IMR-90 (cell line): Measurements from ENCODE around the gene GPR89A. TPM values are rescaled to one million over a fixed set of nuclear protein-coding genes. Genes with fewer than 3 reads are reported as not detected.
"Not testable (repeated sequence)": the region's sequence is repeated elsewhere in the genome, so short reads cannot be mapped to it uniquely, and the experiment has no call there.

Experiments
- ATAC-seq: fragments of 200-7000 bp; cut with Tn5 transposase; 2 replicates; pipeline ENCODE4 v1.9.1; 2020; ENCODE audit warnings: low read depth, mild to moderate bottlenecking, moderate library complexity
- BruUV-seq: library from RNA; stranded (reverse); fragments of 400-500 nt; replicated peaks from 2 replicates; lab custom pipeline; 2021; lab: Mats Ljungman, UMichigan
- CTCF ChIA-PET: fragments of 300-600 bp; formaldehyde crosslinking; extraction: SDS; loops from one replicate; lab custom pipeline; 2021; ENCODE audit warnings: antibody characterized with exemption; lab: Yijun Ruan, JAX
- POLR2A ChIA-PET: fragments of 300-600 bp; sonication (Branson Sonifier 250); formaldehyde crosslinking; loops from one replicate; lab custom pipeline; 2022; ENCODE audit warnings: antibody characterized with exemption; ENCODE audit not compliant: unreplicated experiment; lab: Charles Lee
- DNase-seq: peaks from one replicate; pipeline ENCODE4 v3.0.0; 2013
- H2AFZ ChIP-seq: replicated peaks from 2 replicates; pipeline ENCODE3; 2013; ENCODE audit warnings: low read length, mild to moderate bottlenecking; ENCODE audit not compliant: poor library complexity
- H2AK5ac ChIP-seq: 2 replicates; pipeline ENCODE4 v1.6.1; 2013; ENCODE audit warnings: low read depth, low read length, inconsistent platforms
- H2AK9ac ChIP-seq: replicated peaks from 2 replicates; pipeline ENCODE3; 2013; ENCODE audit warnings: mild to moderate bottlenecking, low read depth, low read length, moderate library complexity; ENCODE audit not compliant: poor library complexity
- H2BK120ac ChIP-seq: 2 replicates; pipeline ENCODE4 v1.6.1; 2013; ENCODE audit warnings: low read depth, low read length, inconsistent platforms
- H2BK15ac ChIP-seq: 3 replicates; pipeline ENCODE4 v1.6.1; 2013; ENCODE audit warnings: low read depth, low read length, inconsistent platforms
- H2BK20ac ChIP-seq: 2 replicates; pipeline ENCODE4 v1.6.1; 2013; ENCODE audit warnings: low read depth, mild to moderate bottlenecking, inconsistent platforms, low read length, moderate library complexity
- H2BK5ac ChIP-seq: 2 replicates; pipeline ENCODE4 v1.6.1; 2013; ENCODE audit warnings: mild to moderate bottlenecking, low read depth, low read length, inconsistent platforms; ENCODE audit not compliant: poor library complexity, severe bottlenecking
- H3K14ac ChIP-seq: replicated peaks from 2 replicates; pipeline ENCODE4 v1.6.1; 2013; ENCODE audit warnings: low read depth, low read length, inconsistent platforms
- H3K18ac ChIP-seq: 2 replicates; pipeline ENCODE4 v1.6.1; 2013; ENCODE audit warnings: low read depth, low read length, control low read depth
- H3K23ac ChIP-seq: 2 replicates; pipeline ENCODE4 v1.6.1; 2013; ENCODE audit warnings: low read depth, low read length, inconsistent platforms
- H3K27ac ChIP-seq: 2 replicates; pipeline ENCODE4 v1.5.1; 2013; ENCODE audit warnings: mild to moderate bottlenecking, control low read depth, low read length; ENCODE audit not compliant: insufficient read depth
- H3K27me3 ChIP-seq: 2 replicates; pipeline ENCODE4 v1.6.1; 2013; ENCODE audit warnings: low read length; ENCODE audit not compliant: control insufficient read depth, insufficient read depth
- H3K36me3 ChIP-seq: 2 replicates; pipeline ENCODE4 v1.6.1; 2013; ENCODE audit warnings: low read length, mixed read lengths; ENCODE audit not compliant: control insufficient read depth, insufficient read depth
- H3K4ac ChIP-seq: 2 replicates; pipeline ENCODE4 v1.6.1; 2013; ENCODE audit warnings: low read depth, low read length, inconsistent platforms
- H3K4me1 ChIP-seq: 2 replicates; pipeline ENCODE4 v1.6.1; 2013; ENCODE audit warnings: low read length, mixed read lengths; ENCODE audit not compliant: control insufficient read depth, insufficient read depth
- H3K4me2 ChIP-seq: 2 replicates; pipeline ENCODE4 v1.6.1; 2013; ENCODE audit warnings: low read depth, mild to moderate bottlenecking, control low read depth, low read length, moderate library complexity
- H3K4me3 ChIP-seq: 2 replicates; pipeline ENCODE4 v1.5.1; 2013; ENCODE audit warnings: low read depth, mild to moderate bottlenecking, control low read depth, low read length, moderate library complexity; ENCODE audit not compliant: insufficient read depth
- H3K56ac ChIP-seq: 2 replicates; pipeline ENCODE4 v1.6.1; 2013; ENCODE audit warnings: low read length, inconsistent platforms; ENCODE audit not compliant: insufficient read depth; ENCODE audit errors: extremely low read depth
- H3K79me1 ChIP-seq, 2 experiments: 2 replicates each; pipeline ENCODE4 v1.6.1; 2013; ENCODE audit warnings: low read length in 2 of 2, inconsistent platforms in 1 of 2, low read depth in 1 of 2
- H3K9ac ChIP-seq: 2 replicates; pipeline ENCODE4 v1.6.1; 2013; ENCODE audit warnings: low read depth, low read length, control low read depth
- H3K9me1 ChIP-seq: 2 replicates; pipeline ENCODE4 v1.6.1; 2013; ENCODE audit warnings: low read length, inconsistent platforms; ENCODE audit not compliant: insufficient read depth
- H3K9me3 ChIP-seq: 2 replicates; pipeline ENCODE4 v1.6.1; 2013; ENCODE audit warnings: low read length; ENCODE audit not compliant: control insufficient read depth, insufficient read depth
- H4K20me1 ChIP-seq: 2 replicates; pipeline ENCODE4 v1.6.1; 2013; ENCODE audit warnings: low read length, inconsistent platforms; ENCODE audit not compliant: insufficient read depth
- H4K5ac ChIP-seq: 2 replicates; pipeline ENCODE4 v1.6.1; 2013; ENCODE audit warnings: mild to moderate bottlenecking, low read depth, low read length, control low read depth
- H4K8ac ChIP-seq, 2 experiments: 2 replicates each; pipeline ENCODE4 v1.6.1; 2013; ENCODE audit warnings: low read depth in 2 of 2, low read length in 2 of 2, control low read depth in 1 of 2, inconsistent platforms in 1 of 2
- H4K91ac ChIP-seq: 2 replicates; pipeline ENCODE4 v1.6.1; 2013; ENCODE audit warnings: low read depth, low read length, inconsistent platforms; ENCODE audit not compliant: insufficient read depth
- WGBS, 2 experiments: methylation state at CpG; one replicate each; pipeline versions ENCODE4 v1.1.5 to v1.1.7; 2013; ENCODE audit warnings: missing lambda C conversion rate in 2 of 2; ENCODE audit not compliant: insufficient read length in 1 of 2; ENCODE audit errors: extremely low coverage in 2 of 2; 5-methylcytosine and 5-hydroxymethylcytosine counted together
- dilution Hi-C: fragments of 300-500 bp; cut with HindIII; formaldehyde crosslinking; loops from one replicate; pipeline ENCODE4 v1.14.3; 2018; ENCODE audit warnings: low sequenced_read_pairs; ENCODE audit not compliant: unreplicated experiment
- in situ Hi-C: fragments of 300-500 bp; cut with MboI; formaldehyde crosslinking; loops from 3 replicates; pipeline ENCODE4 v1.14.3; 2019; ENCODE audit warnings: low sequenced_read_pairs, inconsistent platforms, mixed read lengths
- intact Hi-C: fragments of 100-400 bp; cut with micrococcal nuclease; formaldehyde crosslinking; loops from 2 replicates; pipeline ENCODE4 v1.10.0; 2022
- polyA plus RNA-seq, 3 experiments: library from polyadenylated mRNA; depleted of rRNA; stranded (reverse); fragments of >200 nt; gene quantifications; 2 replicates each; pipeline ENCODE4 v1.2.3, GENCODE V29; 2012; ENCODE audit warnings: low replicate concordance in 1 of 3
- total RNA-seq: library from RNA; depleted of rRNA; stranded (reverse); fragments of >200 nt; gene quantifications from 2 replicates; pipeline ENCODE4 v1.2.3, GENCODE V29; 2012

The GPR89A gene
- total and polyA plus RNA-seq, 2 of the 4 experiments (the other 2 are of a cell fraction): 13.5 to 29.0 TPM

DNA sequence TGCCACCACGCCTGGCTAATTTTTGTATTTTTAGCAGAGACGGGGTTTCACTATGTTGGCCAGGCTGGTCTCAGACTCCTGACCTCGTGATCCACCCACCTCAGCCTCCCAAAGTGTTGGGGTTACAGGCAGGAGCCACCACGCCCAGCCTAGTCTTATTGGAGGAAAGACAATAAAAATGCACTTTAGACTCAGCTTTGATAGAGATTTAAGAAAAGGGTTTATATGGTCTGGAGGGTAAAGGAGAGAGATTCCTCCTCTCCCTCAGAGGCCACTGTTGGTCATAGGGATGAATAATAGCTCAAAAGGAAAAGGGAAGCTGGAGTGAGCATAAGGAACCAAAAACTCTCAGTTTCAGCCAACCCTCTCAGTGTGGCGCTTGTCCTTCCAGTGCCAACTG is 8.4 kb upstream of the GPR89A start:
- H4K8ac ChIP-seq, H2AK9ac ChIP-seq, intact Hi-C loops, H2AK5ac ChIP-seq, H3K18ac ChIP-seq, dilution Hi-C loops, H2BK5ac ChIP-seq, H2BK15ac ChIP-seq, CTCF ChIA-PET, H3K9me1 ChIP-seq, H3K4me3 ChIP-seq, H4K5ac ChIP-seq, H3K4ac ChIP-seq, H3K27ac ChIP-seq, H3K23ac ChIP-seq, H3K4me1 ChIP-seq, H4K20me1 ChIP-seq, H4K91ac ChIP-seq, in situ Hi-C loops, H2BK20ac ChIP-seq, H3K9me3 ChIP-seq, H3K27me3 ChIP-seq, BruUV-seq, H2AFZ ChIP-seq, ATAC-seq, H3K56ac ChIP-seq, DNase-seq, H3K79me1 ChIP-seq, H3K9ac ChIP-seq, H2BK120ac ChIP-seq, POLR2A ChIA-PET, H3K36me3 ChIP-seq, H3K14ac ChIP-seq, H3K4me2 ChIP-seq: not testable (repeated sequence)
- 80% methylated on average over 1 of the region's 5 CpGs; no CpG with 5 or more reads in 1 of the 2 experiments for WGBS, 2 experiments
